Common myeloid progenitor, CD34-positive (primary cell): ENCODE results near the gene POT1.

Experiments used
- CTCF ChIA-PET: fragments of 350-600 bp; sonication (Branson Sonifier 250); formaldehyde crosslinking; loops from one replicate; lab custom pipeline; 2021; ENCODE audit warnings: antibody characterized with exemption; lab: Charles Lee
- POLR2A ChIA-PET: fragments of 350-600 bp; sonication (Branson Sonifier 250); formaldehyde crosslinking; loops from one replicate; lab custom pipeline; 2021; ENCODE audit warnings: antibody characterized with exemption; lab: Charles Lee
- DNase-seq, 3 donors: peaks; one replicate each; pipeline versions ENCODE4 v3.0.0 to v3.0.0-alpha.2; 2013
- H3K27ac ChIP-seq, 2 experiments: 1 replicate in 1 of 2; 2 replicates in 1 of 2; pipeline ENCODE4 v1.7.0; 2013; ENCODE audit warnings: inconsistent platforms in 2 of 2, low read length in 2 of 2, mild to moderate bottlenecking in 2 of 2, low read depth in 1 of 2, moderate library complexity in 1 of 2; ENCODE audit not compliant: severe bottlenecking in 2 of 2, insufficient read depth in 1 of 2, poor library complexity in 1 of 2
- H3K27me3 ChIP-seq, 5 experiments: replicated peaks in 2 of 5; 1 replicate in 3 of 5; 2 replicates in 2 of 5; pipeline versions ENCODE4 v1.6.1 to v1.7.0; 2013; ENCODE audit warnings: low read length in 4 of 5, mild to moderate bottlenecking in 2 of 5, moderate library complexity in 2 of 5, inconsistent platforms in 1 of 5; ENCODE audit not compliant: insufficient read depth in 5 of 5, control insufficient read depth in 4 of 5
- H3K36me3 ChIP-seq, 4 experiments: 1 replicate in 2 of 4; 2 replicates in 2 of 4; pipeline versions ENCODE4 v1.6.1 to v1.7.0; 2013; ENCODE audit warnings: low read length in 3 of 4, control low read depth in 1 of 4, mild to moderate bottlenecking in 1 of 4; ENCODE audit not compliant: control insufficient read depth in 4 of 4, insufficient read depth in 4 of 4
- H3K4me1 ChIP-seq, 4 experiments: 1 replicate in 3 of 4; 2 replicates in 1 of 4; pipeline versions ENCODE4 v1.6.1 to v1.7.1; 2013; ENCODE audit warnings: low read length in 3 of 4, mild to moderate bottlenecking in 3 of 4, control low read depth in 1 of 4, inconsistent platforms in 1 of 4, moderate library complexity in 1 of 4; ENCODE audit not compliant: control insufficient read depth in 4 of 4, insufficient read depth in 4 of 4; ENCODE audit errors: control extremely low read depth in 1 of 4
- H3K4me3 ChIP-seq, 7 experiments: 1 replicate in 4 of 7; 2 replicates in 3 of 7; pipeline versions ENCODE4 v1.5.1 to v1.7.0; 2013; ENCODE audit warnings: mild to moderate bottlenecking in 7 of 7, low read length in 6 of 7, moderate library complexity in 6 of 7, inconsistent platforms in 2 of 7, low read depth in 2 of 7, control low read depth in 1 of 7; ENCODE audit not compliant: insufficient read depth in 4 of 7, control insufficient read depth in 1 of 7; ENCODE audit errors: extremely low read depth in 1 of 7
- H3K9me3 ChIP-seq, 5 experiments: 1 replicate in 4 of 5; 2 replicates in 1 of 5; pipeline versions ENCODE4 v1.6.1 to v1.7.1; 2013; ENCODE audit warnings: low read length in 4 of 5, mild to moderate bottlenecking in 2 of 5, inconsistent platforms in 1 of 5, low read depth in 1 of 5, moderate library complexity in 1 of 5; ENCODE audit not compliant: control insufficient read depth in 4 of 5, insufficient read depth in 2 of 5; ENCODE audit errors: control extremely low read depth in 1 of 5
- WGBS: methylation state at CpG from one replicate; pipeline ENCODE4 v1.1.5; 2013; ENCODE audit not compliant: insufficient coverage; 5-methylcytosine and 5-hydroxymethylcytosine counted together

The POT1 gene

DNA sequence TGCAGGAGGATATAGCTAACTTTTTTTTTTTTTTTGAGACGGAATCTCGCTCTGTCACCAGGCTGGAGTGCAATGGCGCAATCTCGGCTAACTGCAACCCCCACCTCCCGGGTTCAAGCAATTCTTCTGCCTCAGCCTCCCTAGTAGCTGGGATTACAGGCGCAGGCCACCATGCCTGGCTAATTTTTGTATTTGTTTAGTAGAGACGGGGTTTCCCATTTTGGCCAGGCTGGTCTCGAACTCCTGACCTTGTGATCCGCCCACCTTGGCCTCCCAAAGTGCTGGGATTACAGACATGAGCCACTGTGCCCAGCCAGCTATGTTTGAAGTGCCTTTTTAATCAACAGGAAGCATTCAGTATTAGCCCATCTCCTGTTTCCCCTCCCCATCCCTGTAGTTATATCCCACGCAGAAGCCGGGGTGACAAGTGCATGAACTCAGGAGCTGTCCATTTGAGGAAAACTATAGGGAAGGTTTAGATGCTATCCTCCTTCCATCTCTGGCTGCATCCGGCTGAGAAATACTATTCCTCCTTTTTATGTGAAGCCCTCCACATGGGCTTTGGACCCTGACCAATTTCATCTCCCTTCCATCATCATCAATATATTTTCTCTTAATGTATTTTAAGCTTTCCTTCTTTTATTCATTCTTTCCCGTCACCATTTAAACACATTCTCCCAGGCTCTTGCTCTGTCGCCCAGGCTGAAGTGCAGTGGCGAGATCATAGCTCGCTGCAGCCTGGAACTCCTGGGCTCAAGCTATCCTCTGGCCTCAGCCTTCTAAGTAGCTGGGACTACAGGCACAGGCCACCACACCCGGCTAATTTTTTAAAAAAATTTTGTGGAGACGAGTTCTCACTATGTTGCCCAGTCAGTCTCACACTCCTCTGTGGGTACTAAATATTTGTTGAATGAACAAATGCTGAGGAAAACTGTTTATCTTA is 1.3 kb upstream of the POT1 start:
- Histone ChIP-seq H3K4me3 (no peak overlapping the region), H3K4me1 (peaks cover 4 to 10% (median 9%) of the 10 kb centered on the region in 4 experiments), H3K27ac (no peak overlapping the region), H3K27me3 (no peaks in the 10 kb centered on the region), H3K9me3 (no peaks in the 10 kb centered on the region), H3K36me3 (no peaks in the 10 kb centered on the region)
- 88% methylated on average over 11 of the region's 18 CpGs for WGBS
- POLR2A ChIA-PET: no interaction called here
- CTCF ChIA-PET: no interaction called here
- DNase-seq: peak in 1 of 3 donors; percentile 17

DNA sequence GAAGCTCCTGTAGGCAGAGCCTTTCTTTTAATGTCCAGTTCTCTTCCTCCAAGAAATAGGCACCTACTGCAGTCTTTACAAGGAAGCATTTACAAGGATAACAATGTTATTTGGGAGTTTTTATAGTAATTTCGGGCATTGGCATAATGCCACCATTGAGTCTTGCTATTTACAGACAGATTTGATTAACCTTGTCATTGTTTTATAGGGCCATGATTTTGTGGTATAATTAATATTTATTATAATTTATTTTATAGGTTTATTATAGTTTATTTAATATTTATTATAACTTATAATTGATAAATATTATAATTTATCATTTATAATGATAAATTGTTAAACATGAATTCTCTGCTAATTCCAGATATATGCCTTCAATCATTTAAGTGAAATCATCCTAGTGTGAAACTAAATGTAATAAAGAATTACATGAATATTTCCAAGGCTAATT is 573 bp upstream of the POT1 start:
- no peak overlapping the region for H3K27ac ChIP-seq
- peaks cover 0 to 3% (median 0%) of the 10 kb centered on the region in 4 experiments for H3K36me3 ChIP-seq
- peaks cover 4 to 10% (median 9%) of the 10 kb centered on the region in 4 experiments for H3K4me1 ChIP-seq
- peak in 1 of 3 donors; percentile 2 for DNase-seq
- no peaks in the 10 kb centered on the region for H3K27me3 ChIP-seq
- no peaks in the 10 kb centered on the region for H3K9me3 ChIP-seq
- POLR2A ChIA-PET: interaction anchor here (0.9 kb wide), 1 partner anchor 17 kb away, joined by 3 read pairs; no protein-coding TSS in a partner anchor
- CTCF ChIA-PET: no interaction called here
- peak overlapping the region in 5 of 7 experiments; percentile 78 to 100 (median 93) for H3K4me3 ChIP-seq
- no CpG with 5 or more reads among the region's 1 CpG for WGBS

DNA sequence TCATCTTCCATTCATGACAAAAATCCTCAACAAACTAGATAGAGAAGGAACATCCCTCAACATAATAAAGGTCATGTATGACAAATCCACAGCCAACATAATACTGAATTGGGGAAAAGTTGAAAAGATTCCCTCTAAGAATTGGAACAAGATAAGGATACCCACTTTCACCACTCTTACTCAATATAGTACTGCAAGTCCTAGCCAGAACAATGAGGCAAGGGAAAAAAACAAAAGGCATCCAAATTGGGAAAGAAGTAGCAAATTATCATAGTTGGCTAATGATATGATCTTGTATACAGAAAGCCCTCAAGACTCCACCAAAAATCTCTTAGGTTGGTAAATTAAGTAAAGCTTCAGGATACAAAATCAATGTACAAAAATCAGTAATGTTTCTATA is 4.7 kb downstream of the POT1 start:
- Histone ChIP-seq H3K4me1 (peaks cover 4 to 10% (median 8%) of the 10 kb centered on the region in 4 experiments), H3K36me3 (peaks cover 0 to 14% (median 0%) of the 10 kb centered on the region in 4 experiments), H3K9me3 (peaks cover 0 to 2% (median 0%) of the 10 kb centered on the region in 5 experiments), H3K27ac (no peak overlapping the region), H3K27me3 (no peaks in the 10 kb centered on the region), H3K4me3 (no peak overlapping the region)
- no peak for DNase-seq
- POLR2A ChIA-PET: interaction anchor here (0.5 kb wide), 1 partner anchor 133 kb away, joined by 3 read pairs; no protein-coding TSS in a partner anchor
- CTCF ChIA-PET: no interaction called here

DNA sequence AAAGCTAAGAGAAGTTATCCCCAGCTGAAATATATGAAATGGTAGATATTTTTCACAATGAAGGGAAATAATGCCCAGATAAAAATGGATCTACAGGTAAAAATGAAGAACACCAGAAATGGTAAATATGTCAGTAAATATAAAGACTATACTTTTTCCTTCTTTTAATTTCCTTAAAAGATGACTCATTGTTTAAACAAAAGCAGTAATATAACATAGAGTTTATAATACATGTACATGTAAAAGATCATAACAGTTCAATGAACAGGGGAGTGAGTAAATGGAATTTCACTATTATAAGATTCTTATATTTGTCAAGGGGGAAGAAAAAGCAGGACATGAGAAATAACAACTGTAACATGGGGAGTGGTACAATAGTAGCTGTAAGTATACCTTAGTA is 7.4 kb downstream of the POT1 start:
- ChIA-PET POLR2A (no interaction called here), CTCF (no interaction called here)
- Histone ChIP-seq H3K4me3 (no peak overlapping the region), H3K36me3 (peaks cover 0 to 20% (median 1%) of the 10 kb centered on the region in 4 experiments), H3K9me3 (peaks cover 0 to 4% (median 0%) of the 10 kb centered on the region in 5 experiments), H3K27ac (no peak overlapping the region), H3K27me3 (no peaks in the 10 kb centered on the region), H3K4me1 (no peaks in the 10 kb centered on the region)
- DNase-seq: no peak

DNA sequence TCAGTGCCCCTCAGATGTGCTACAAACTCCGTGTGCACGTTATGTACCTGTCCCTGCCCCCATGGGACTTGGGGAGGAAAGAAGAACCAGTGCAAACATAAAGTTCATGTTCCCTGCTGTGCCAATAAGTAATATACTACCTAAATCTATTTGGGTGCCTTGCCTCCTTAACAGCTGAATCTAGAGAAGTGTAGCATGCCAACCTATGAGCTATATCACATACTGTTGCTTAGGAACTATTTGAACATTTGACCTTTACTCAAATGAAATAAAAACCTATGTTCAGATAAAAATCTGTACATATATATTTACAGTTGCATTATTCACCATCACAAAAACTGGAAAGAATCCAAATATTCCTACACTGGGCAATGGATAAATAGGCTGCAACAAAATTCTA is 9.8 kb downstream of the POT1 start:
- Histone ChIP-seq H3K4me3 (no peak overlapping the region), H3K27ac (no peak overlapping the region), H3K4me1 (no peaks in the 10 kb centered on the region), H3K9me3 (peaks cover 0 to 4% (median 0%) of the 10 kb centered on the region in 5 experiments), H3K27me3 (no peaks in the 10 kb centered on the region), H3K36me3 (peaks cover 0 to 18% (median 3%) of the 10 kb centered on the region in 4 experiments)
- 100% methylated on average over 2 of the region's 2 CpGs for WGBS
- POLR2A ChIA-PET: no interaction called here
- CTCF ChIA-PET: interaction anchor here (1.9 kb wide), 1 partner anchor 14 kb away, joined by 4 read pairs; no protein-coding TSS in a partner anchor
- DNase-seq: no peak

DNA sequence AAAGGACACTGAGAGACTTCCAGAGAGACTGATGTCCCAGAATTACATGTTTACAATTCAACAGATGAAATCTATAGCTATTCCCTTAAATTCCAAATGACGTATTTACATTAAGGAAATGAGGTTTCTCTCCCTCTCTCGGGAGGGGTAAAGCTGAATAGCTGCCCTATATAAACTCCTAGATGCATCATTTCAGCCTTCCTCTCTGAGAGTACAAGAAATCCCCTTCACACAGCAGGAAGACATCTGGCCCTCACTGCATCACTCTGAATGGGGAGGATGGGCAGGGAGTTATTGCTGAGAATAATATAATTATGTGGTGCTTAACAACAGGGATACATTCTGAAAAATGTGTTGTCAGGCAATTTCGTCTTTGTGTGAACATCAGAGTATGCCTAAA is 11.0 kb downstream of the POT1 start:
- CTCF ChIA-PET: no interaction called here

DNA sequence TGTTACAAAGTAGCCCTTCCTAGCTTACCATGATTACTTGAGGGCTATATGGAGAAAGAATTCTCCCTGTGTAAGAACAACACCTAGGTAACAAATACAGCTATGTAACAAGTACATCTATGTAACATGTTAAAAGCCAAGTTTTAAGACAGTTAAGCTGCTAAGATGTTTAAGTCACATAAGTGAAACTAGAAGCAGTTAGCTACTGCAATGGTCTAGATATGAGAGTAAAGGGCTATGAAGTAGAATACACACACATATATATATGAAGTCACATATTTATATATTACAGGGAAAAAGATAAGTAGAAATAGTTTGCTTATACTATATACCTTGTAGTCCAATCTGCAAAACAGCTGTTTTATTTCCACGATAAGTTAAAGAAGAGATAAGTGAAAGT is 14.4 kb downstream of the POT1 start:
- ChIA-PET CTCF (interaction anchor here (1.6 kb wide), 1 partner anchor 8 kb away, joined by 3 read pairs; no protein-coding TSS in a partner anchor), POLR2A (no interaction called here)
- H3K27me3 ChIP-seq: no peaks in the 10 kb centered on the region

More for the DNA sequence above, 11.0 kb downstream of the POT1 start:
- Histone ChIP-seq H3K36me3 (peaks cover 0 to 15% (median 3%) of the 10 kb centered on the region in 4 experiments), H3K4me1 (no peaks in the 10 kb centered on the region), H3K9me3 (peaks cover 0 to 4% (median 0%) of the 10 kb centered on the region in 5 experiments), H3K4me3 (no peak overlapping the region), H3K27ac (no peak overlapping the region), H3K27me3 (no peaks in the 10 kb centered on the region)
- no peak for DNase-seq
- 92% methylated on average over 2 of the region's 3 CpGs for WGBS
- POLR2A ChIA-PET: no interaction called here

More for the DNA sequence above, 14.4 kb downstream of the POT1 start:
- no CpG with 5 or more reads among the region's 1 CpG for WGBS
- no peak overlapping the region for H3K4me3 ChIP-seq
- no peaks in the 10 kb centered on the region for H3K4me1 ChIP-seq
- peaks cover 0 to 13% (median 3%) of the 10 kb centered on the region in 4 experiments for H3K36me3 ChIP-seq
- peaks cover 0 to 2% (median 0%) of the 10 kb centered on the region in 5 experiments for H3K9me3 ChIP-seq
- no peak for DNase-seq
- H3K27ac ChIP-seq: no peak overlapping the region
